ENCODE data around the gene ITPK1. TPM values are rescaled to one million over a fixed set of nuclear protein-coding genes. Genes with fewer than 3 reads are reported as not detected.

ITPK1 gene
- total and polyA plus RNA-seq, 2 experiments from 2014 or later, result 18.7 to 35.0 TPM

DNA sequence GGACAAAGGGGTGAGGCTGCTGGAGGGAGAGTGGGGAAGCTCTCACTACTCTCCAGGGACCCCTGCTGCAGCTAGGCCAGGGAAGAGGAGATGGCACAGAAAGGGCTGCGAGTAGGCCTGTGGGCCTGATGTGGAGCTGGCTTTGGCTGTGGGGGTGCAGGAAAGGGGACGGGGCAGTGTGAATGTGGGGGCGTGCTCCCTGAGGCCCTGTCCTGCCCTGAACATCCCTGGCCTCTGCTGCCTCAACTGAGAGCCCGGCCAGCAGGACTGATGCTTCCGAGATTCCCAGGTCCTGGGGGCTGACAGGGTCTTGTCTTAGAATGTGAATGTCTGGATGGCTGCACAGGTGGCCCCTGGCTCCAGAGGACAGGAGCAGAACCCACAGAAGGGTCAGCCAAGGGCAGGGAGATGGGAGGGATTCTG, 128.6 kb downstream of the ITPK1 start:
- Histone ChIP-seq H3K9ac (no peak overlapping the region), H3K4me3 (no peak overlapping the region), H3K9me2 (ENCODE audit: insufficient read depth) (no peaks in the 10 kb centered on the region), H3K4me2 (ENCODE audit: unreplicated experiment) (no peak overlapping the region), H4K20me1 (ENCODE audit: insufficient read depth) (no peaks in the 10 kb centered on the region), H3K27me3 (replicated peaks; ENCODE audit: insufficient read depth) (no peaks in the 10 kb centered on the region), H2AFZ (no peak overlapping the region), H3K79me2 (ENCODE audit: insufficient read depth) (no peaks in the 10 kb centered on the region), H3K4me1 (ENCODE audit: insufficient read depth) (peaks cover 14% of the 10 kb centered on the region), H3K36me3 (ENCODE audit: low read depth) (no peaks in the 10 kb centered on the region), H3F3A (ENCODE audit: insufficient read depth) (0 out of 2 replicates have a peak, but pooled peaks cover 3% of the 10 kb centered on the region), H3K9me3 (ENCODE audit: low read depth) (no peaks in the 10 kb centered on the region), H3K27ac (no peak overlapping the region)
- DNase-seq, result no peak
- WGBS, 2 experiments (ENCODE audit: low coverage in 1 of 2, low lambda C conversion rate in 2 of 2, missing lambda C conversion rate in 2 of 2), result 93 to 96% methylated on average over 5 of the region's 5 CpGs
- in situ Hi-C loops (cut with MboI), result no loop called here
- TF ChIP-seq EZH2phosphoT487 (IDR thresholded peaks at IDR 0.05; ENCODE audit: insufficient read depth, low read depth), result no peak
- no peak for TF ChIP-seq EZH2 (IDR thresholded peaks at IDR 0.05; ENCODE audit: insufficient read depth, poor library complexity, severe bottlenecking)

DNA sequence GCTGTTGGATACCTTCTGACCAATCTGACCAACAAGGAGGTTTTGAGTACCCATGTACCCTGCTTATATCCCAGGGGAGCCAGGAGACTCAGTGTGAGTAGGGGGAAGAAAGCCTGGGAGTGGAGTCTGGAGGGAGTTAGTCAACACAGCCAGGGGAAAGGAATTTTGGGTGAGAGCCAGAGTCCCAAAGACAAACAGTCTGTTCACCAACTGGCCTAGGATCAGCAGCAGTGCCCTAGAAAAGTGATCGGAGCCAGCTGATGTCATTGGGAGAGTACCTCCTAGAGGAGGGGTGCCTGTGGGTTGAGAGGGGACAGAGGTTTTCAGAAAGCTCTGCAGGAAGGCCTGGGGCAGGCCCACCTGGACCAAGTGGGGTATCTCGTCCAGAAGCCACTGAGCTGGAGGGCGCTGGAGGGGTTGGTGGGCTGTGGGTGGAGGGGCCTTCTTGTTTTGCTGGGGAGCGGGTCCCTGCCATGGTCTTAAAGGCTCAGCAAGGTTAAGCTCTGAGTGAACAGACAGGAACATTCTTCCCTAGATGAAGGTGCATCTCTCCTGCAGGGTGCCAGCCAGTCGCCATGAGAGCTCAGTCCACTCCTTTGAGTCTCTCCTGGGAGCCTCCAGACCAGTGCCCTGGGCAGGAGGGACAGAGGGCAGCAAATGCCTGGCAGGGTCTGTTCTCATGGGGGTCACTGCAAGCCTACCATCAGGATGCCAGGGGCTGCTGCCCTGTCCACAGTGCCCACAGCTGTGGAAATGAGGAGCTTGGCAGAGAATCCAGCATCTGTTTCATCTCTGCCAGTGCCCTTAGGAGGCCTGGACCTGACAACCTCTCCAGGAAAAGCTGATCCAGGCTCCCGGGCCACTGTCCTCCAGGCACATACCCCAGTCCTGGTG, 129.2 kb downstream of the ITPK1 start:
- Histone ChIP-seq H3K9ac (no peak overlapping the region), H3K4me1 (ENCODE audit: insufficient read depth) (peaks cover 14% of the 10 kb centered on the region), H3K9me2 (ENCODE audit: insufficient read depth) (no peaks in the 10 kb centered on the region), H3K36me3 (ENCODE audit: low read depth) (no peaks in the 10 kb centered on the region), H3K27me3 (replicated peaks; ENCODE audit: insufficient read depth) (no peaks in the 10 kb centered on the region), H3K4me2 (ENCODE audit: unreplicated experiment) (peak overlapping the region; percentile 1), H4K20me1 (ENCODE audit: insufficient read depth) (no peaks in the 10 kb centered on the region), H3K79me2 (ENCODE audit: insufficient read depth) (no peaks in the 10 kb centered on the region), H3F3A (ENCODE audit: insufficient read depth) (0 out of 2 replicates have a peak, but pooled peaks cover 3% of the 10 kb centered on the region), H3K9me3 (ENCODE audit: low read depth) (no peaks in the 10 kb centered on the region), H3K4me3 (no peak overlapping the region), H2AFZ (no peak overlapping the region), H3K27ac (no peak overlapping the region)
- in situ Hi-C loops (cut with MboI), result no loop called here
- TF ChIP-seq EZH2phosphoT487 (IDR thresholded peaks at IDR 0.05; ENCODE audit: insufficient read depth, low read depth) (no peak), EZH2 (IDR thresholded peaks at IDR 0.05; ENCODE audit: insufficient read depth, poor library complexity, severe bottlenecking) (no peak)
- peak; percentile 79 for DNase-seq
- WGBS, 2 experiments (ENCODE audit: low coverage in 1 of 2, low lambda C conversion rate in 2 of 2, missing lambda C conversion rate in 2 of 2), result 64 to 65% methylated on average over 6 of the region's 6 CpGs

DNA sequence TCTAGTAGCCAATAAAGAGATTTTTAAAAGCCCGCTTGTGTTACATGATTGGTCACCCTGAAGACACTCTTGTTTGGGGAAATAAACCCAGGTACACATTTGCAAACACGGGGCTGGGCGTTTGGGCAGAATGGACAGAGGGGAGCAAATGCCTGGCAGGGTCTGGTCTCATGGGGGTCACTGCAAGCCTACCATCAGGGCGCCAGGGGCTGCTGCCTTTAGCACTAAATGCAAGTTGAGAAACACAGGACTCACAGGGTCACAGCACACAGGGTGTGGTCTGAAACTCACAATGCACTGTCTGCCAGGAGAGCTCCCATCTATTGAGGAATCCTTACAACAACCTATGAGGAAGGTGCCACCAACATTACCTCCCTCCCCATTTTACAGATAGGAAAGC, 130.2 kb downstream of the ITPK1 start:
- WGBS, 2 experiments (ENCODE audit: low coverage in 1 of 2, low lambda C conversion rate in 2 of 2, missing lambda C conversion rate in 2 of 2), result 72 to 76% methylated on average over 4 of the region's 4 CpGs
- 0 out of 2 replicates have a peak, but pooled peaks cover 3% of the 10 kb centered on the region for H3F3A ChIP-seq (ENCODE audit: insufficient read depth)
- H3K4me3 ChIP-seq, result no peak overlapping the region
- peak overlapping the region; percentile 1 for H3K4me2 ChIP-seq (ENCODE audit: unreplicated experiment)
- H3K27me3 ChIP-seq (replicated peaks; ENCODE audit: insufficient read depth), result no peaks in the 10 kb centered on the region
- H3K9ac ChIP-seq, result no peak overlapping the region
- TF ChIP-seq EZH2 (IDR thresholded peaks at IDR 0.05; ENCODE audit: insufficient read depth, poor library complexity, severe bottlenecking) (no peak), EZH2phosphoT487 (IDR thresholded peaks at IDR 0.05; ENCODE audit: insufficient read depth, low read depth) (no peak)
- no peaks in the 10 kb centered on the region for H4K20me1 ChIP-seq (ENCODE audit: insufficient read depth)
- no peaks in the 10 kb centered on the region for H3K79me2 ChIP-seq (ENCODE audit: insufficient read depth)
- in situ Hi-C loops (cut with MboI), result no loop called here
- no peak for DNase-seq
- peaks cover 14% of the 10 kb centered on the region for H3K4me1 ChIP-seq (ENCODE audit: insufficient read depth)
- H3K9me3 ChIP-seq (ENCODE audit: low read depth), result no peaks in the 10 kb centered on the region
- no peaks in the 10 kb centered on the region for H3K9me2 ChIP-seq (ENCODE audit: insufficient read depth)
- H2AFZ ChIP-seq, result no peak overlapping the region
- H3K27ac ChIP-seq, result no peak overlapping the region
- no peaks in the 10 kb centered on the region for H3K36me3 ChIP-seq (ENCODE audit: low read depth)

DNA sequence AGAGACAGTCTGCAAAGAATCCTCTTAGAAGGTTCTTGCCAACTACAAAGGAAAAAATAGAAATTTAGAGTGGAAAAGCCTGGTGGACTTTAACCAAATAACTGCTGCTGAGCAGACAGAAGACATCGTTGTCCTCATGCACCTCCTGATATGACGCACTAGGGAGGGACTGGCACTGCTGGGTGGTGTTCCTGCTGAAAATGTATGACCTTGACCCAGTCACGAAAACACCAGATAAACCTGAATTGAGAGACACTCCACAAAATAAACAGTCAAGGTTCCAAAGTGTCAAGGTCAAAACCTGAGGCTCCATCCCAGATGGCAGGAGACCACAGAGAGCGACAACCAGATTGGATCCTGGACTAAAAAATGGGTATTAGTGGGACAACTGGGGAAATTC, 130.8 kb downstream of the ITPK1 start:
- 83% methylated on average over 4 of the region's 4 CpGs for WGBS, 2 experiments (ENCODE audit: low coverage in 1 of 2, low lambda C conversion rate in 2 of 2, missing lambda C conversion rate in 2 of 2)
- no peak overlapping the region for H3K4me3 ChIP-seq
- no peaks in the 10 kb centered on the region for H3K27me3 ChIP-seq (replicated peaks; ENCODE audit: insufficient read depth)
- H3K79me2 ChIP-seq (ENCODE audit: insufficient read depth), result no peaks in the 10 kb centered on the region
- H3K36me3 ChIP-seq (ENCODE audit: low read depth), result no peaks in the 10 kb centered on the region
- peaks cover 14% of the 10 kb centered on the region for H3K4me1 ChIP-seq (ENCODE audit: insufficient read depth)
- H4K20me1 ChIP-seq (ENCODE audit: insufficient read depth), result no peaks in the 10 kb centered on the region
- no peaks in the 10 kb centered on the region for H3K9me2 ChIP-seq (ENCODE audit: insufficient read depth)
- 0 out of 2 replicates have a peak, but pooled peaks cover 3% of the 10 kb centered on the region for H3F3A ChIP-seq (ENCODE audit: insufficient read depth)
- H3K9me3 ChIP-seq (ENCODE audit: low read depth), result no peaks in the 10 kb centered on the region
- in situ Hi-C loops (cut with MboI), result no loop called here
- no peak for TF ChIP-seq EZH2phosphoT487 (IDR thresholded peaks at IDR 0.05; ENCODE audit: insufficient read depth, low read depth)
- TF ChIP-seq EZH2 (IDR thresholded peaks at IDR 0.05; ENCODE audit: insufficient read depth, poor library complexity, severe bottlenecking), result no peak
- no peak overlapping the region for H3K4me2 ChIP-seq (ENCODE audit: unreplicated experiment)
- DNase-seq, result no peak
- no peak overlapping the region for H2AFZ ChIP-seq
- no peak overlapping the region for H3K27ac ChIP-seq
- H3K9ac ChIP-seq, result no peak overlapping the region

All from GM23248 (cell line).